ENCODE results near the gene MYH14. TPM values are rescaled to one million over a fixed set of nuclear protein-coding genes. Genes with fewer than 3 reads are reported as not detected.
A peak's percentile ranks its signal among the peaks of the same experiment; 100 is the strongest.
"Not testable (repeated sequence)": the region's sequence is repeated elsewhere in the genome, so short reads cannot be mapped to it uniquely, and the experiment has no call there.

Gene MYH14
- total RNA-seq, 1 donor from 2014 or later: 93.9 TPM

GRCh38 chr19:50349277-50350057 lies 146.0 kb downstream of the MYH14 start:
- no peak for DNase-seq (ENCODE audit: extremely low spot score, unreplicated experiment)
- TF ChIP-seq CTCF (conservative IDR thresholded peaks at IDR 0.05): no peak
- H3K36me3 Mint-ChIP-seq: peaks cover 9% of the 10 kb centered on the region
- H3K27me3 Mint-ChIP-seq: no peaks in the 10 kb centered on the region
- no peaks in the 10 kb centered on the region for H3K4me1 Mint-ChIP-seq (ENCODE audit: unreplicated experiment)
- H3K4me3 Mint-ChIP-seq: no peak overlapping the region
- H3K9me3 Mint-ChIP-seq: no peaks in the 10 kb centered on the region
- H3K27ac Mint-ChIP-seq: no peak overlapping the region

GRCh38 chr19:50352242-50352641 lies 148.8 kb downstream of the MYH14 start:
- Mint-ChIP-seq H3K9me3 (no peaks in the 10 kb centered on the region), H3K27me3 (no peaks in the 10 kb centered on the region), H3K4me1 (ENCODE audit: unreplicated experiment) (no peaks in the 10 kb centered on the region), H3K27ac (no peak overlapping the region), H3K4me3 (no peak overlapping the region), H3K36me3 (no peaks in the 10 kb centered on the region)
- no peak for TF ChIP-seq CTCF (conservative IDR thresholded peaks at IDR 0.05)
- no peak for DNase-seq (ENCODE audit: extremely low spot score, unreplicated experiment)

- H3K27me3 Mint-ChIP-seq; H3K4me1 Mint-ChIP-seq (ENCODE audit: unreplicated experiment); H3K9me3 Mint-ChIP-seq; DNase-seq (ENCODE audit: extremely low spot score, unreplicated experiment); H3K36me3 Mint-ChIP-seq; H3K27ac Mint-ChIP-seq; H3K4me3 Mint-ChIP-seq: not testable (repeated sequence)
Measured at GRCh38 chr19:50353487-50353880, 150.1 kb downstream of the MYH14 start.

- no peak overlapping the region for H3K27ac Mint-ChIP-seq
Measured at GRCh38 chr19:50356691-50357177, 153.3 kb downstream of the MYH14 start.

GRCh38 chr19:50357178-50358100 lies 154.0 kb downstream of the MYH14 start:
- no peak overlapping the region for H3K27ac Mint-ChIP-seq
- TF ChIP-seq CTCF (conservative IDR thresholded peaks at IDR 0.05): peak; percentile 87
- no peak overlapping the region for H3K4me3 Mint-ChIP-seq
- H3K4me1 Mint-ChIP-seq (ENCODE audit: unreplicated experiment): no peaks in the 10 kb centered on the region
- no peaks in the 10 kb centered on the region for H3K9me3 Mint-ChIP-seq
- DNase-seq (ENCODE audit: extremely low spot score, unreplicated experiment): no peak
- no peaks in the 10 kb centered on the region for H3K27me3 Mint-ChIP-seq
- H3K36me3 Mint-ChIP-seq: peaks cover 6% of the 10 kb centered on the region

More at GRCh38 chr19:50356691-50357177, 153.3 kb downstream of the MYH14 start:
- H3K36me3 Mint-ChIP-seq: peaks cover 6% of the 10 kb centered on the region
- H3K4me3 Mint-ChIP-seq: no peak overlapping the region
- H3K27me3 Mint-ChIP-seq: no peaks in the 10 kb centered on the region
- DNase-seq (ENCODE audit: extremely low spot score, unreplicated experiment): no peak
- no peak for TF ChIP-seq CTCF (conservative IDR thresholded peaks at IDR 0.05)
- no peaks in the 10 kb centered on the region for H3K9me3 Mint-ChIP-seq
- no peaks in the 10 kb centered on the region for H3K4me1 Mint-ChIP-seq (ENCODE audit: unreplicated experiment)
